H1 (cell line): ENCODE measurements around the gene ZNF91. TPM values are rescaled to one million over a fixed set of nuclear protein-coding genes. Genes with fewer than 3 reads are reported as not detected.
A peak's percentile ranks its signal among the peaks of the same experiment; 100 is the strongest.

Experiments used
- CHD1 ChIP-seq: IDR thresholded peaks from 2 replicates; pipeline ENCODE4 v1.6.1; 2012; ENCODE audit warnings: low read depth, low read length, improper control_type of control experiment
- CHD2 ChIP-seq: IDR thresholded peaks from 2 replicates; pipeline ENCODE4 v1.6.1; 2012; ENCODE audit warnings: low read length, improper control_type of control experiment
- CHD7 ChIP-seq: fragments of 300-600 bp; sonication (generic); IDR thresholded peaks from 2 replicates; pipeline ENCODE4 v1.7.1; 2012; ENCODE audit warnings: low read length, moderate library complexity, mild to moderate bottlenecking, inconsistent platforms; ENCODE audit not compliant: insufficient replicate concordance
- E2F6 ChIP-seq: IDR thresholded peaks from 2 replicates; pipeline ENCODE4 v1.6.1; 2012; ENCODE audit warnings: inconsistent platforms
- GTF2F1 ChIP-seq: IDR thresholded peaks from 2 replicates; pipeline ENCODE4 v1.6.1; 2012; ENCODE audit warnings: low read depth, low read length, improper control_type of control experiment, borderline replicate concordance
- KDM1A ChIP-seq: fragments of 200-600, 300-600 bp; sonication (generic); IDR thresholded peaks from 2 replicates; pipeline ENCODE4 v1.7.1; 2016; ENCODE audit warnings: mild to moderate bottlenecking, low read length, borderline replicate concordance
- RFX5 ChIP-seq: IDR thresholded peaks from 2 replicates; pipeline ENCODE4 v1.6.1; 2011; ENCODE audit warnings: low read depth, low read length, improper control_type of control experiment, borderline replicate concordance
- SRF ChIP-seq: IDR thresholded peaks from 2 replicates; pipeline ENCODE4 v1.6.1; 2011; ENCODE audit warnings: mild to moderate bottlenecking, low read depth, low read length, moderate library complexity
- TAF7 ChIP-seq: optimal IDR thresholded peaks from 2 replicates; pipeline ENCODE3; 2011; ENCODE audit warnings: low read depth, mild to moderate bottlenecking, inconsistent platforms, low read length, moderate library complexity, borderline replicate concordance
- TEAD4 ChIP-seq: IDR thresholded peaks from 2 replicates; pipeline ENCODE4 v1.6.1; 2012; ENCODE audit warnings: low read depth, low read length, inconsistent platforms, mixed read lengths
- polyA plus RNA-seq, 7 experiments: library from polyadenylated mRNA; depleted of rRNA in 3 of 7; stranded (reverse) in 5 of 7; unstranded in 2 of 7; fragments of >200 nt in 5 of 7; fragments of 200-250 nt in 2 of 7; gene quantifications; 1 replicate in 5 of 7; 2 replicates in 1 of 7; 4 replicates in 1 of 7; pipeline versions ENCODE4 v1.2.1 to v1.2.3, GENCODE V29; 2011 to 2013; ENCODE audit warnings: missing spikeins in 2 of 7, mixed read lengths in 2 of 7
- total RNA-seq: library from RNA; stranded (reverse); fragmentation: NEBNext Ultra II Directional; extraction: Animal tissue kit (Norgen Biotek cat#: 25700); gene quantifications from 2 replicates; pipeline ENCODE4 v1.2.1, GENCODE V29; 2021

Gene ZNF91
- total and polyA plus RNA-seq, 2 of the 8 experiments (the other 6 are each of a cell fraction or from before 2014, with no cell fraction given), result 16.5 to 35.1 TPM

DNA sequence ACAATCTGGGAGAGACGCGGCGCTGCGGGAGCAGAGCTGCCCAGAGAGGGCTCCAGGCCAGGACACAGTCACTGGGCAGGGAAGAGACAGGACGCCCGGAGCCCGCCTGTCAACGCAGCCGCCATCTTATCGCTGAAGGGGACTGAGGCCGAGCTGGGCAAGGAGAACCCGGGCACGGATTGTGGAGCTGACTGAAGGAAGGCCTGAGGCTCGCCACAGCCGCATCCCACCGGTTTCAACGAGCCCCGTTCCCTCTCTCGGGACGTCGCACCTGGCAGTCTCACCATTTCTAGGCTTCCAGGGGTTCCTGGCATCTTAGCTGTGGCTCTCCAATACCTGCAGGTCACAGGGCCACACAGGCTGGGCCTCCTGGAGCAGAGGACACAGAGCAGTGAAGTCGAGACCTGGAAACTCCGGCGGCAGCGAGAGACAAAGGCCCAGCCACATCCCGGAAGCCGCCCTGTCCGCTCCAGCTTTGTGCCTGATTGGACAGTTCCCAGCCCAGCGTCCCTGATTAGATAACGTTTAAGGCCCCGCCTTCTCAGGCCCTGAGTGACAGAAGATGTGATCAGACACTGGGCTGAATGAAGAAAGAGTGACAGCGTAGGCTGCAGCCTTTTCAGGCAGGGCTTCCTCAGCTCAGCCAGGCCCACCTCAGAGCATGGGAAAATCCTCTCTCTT lies at the start of gene ZNF91 (continued):
- TF ChIP-seq CHD7 (no peak), TAF7 (peak; percentile 88), GTF2F1 (peak; percentile 28; the same call in 1 of the 2 replicates), TEAD4 (no peak), RFX5 (no peak), KDM1A (no peak), CHD2 (peak; percentile 68; the same call in 1 of the 2 replicates), CHD1 (no peak), E2F6 (no peak), SRF (no peak)
